H1 (cell line): ENCODE measurements around the gene IL19. TPM values are rescaled to one million over a fixed set of nuclear protein-coding genes. Genes with fewer than 3 reads are reported as not detected.

ENCODE experiments used
- CTCF ChIA-PET: fragments of 300-600 bp; sonication (Branson Sonifier 250); formaldehyde crosslinking; loops from one replicate; lab custom pipeline; 2021; ENCODE audit not compliant: partially characterized antibody; lab: Charles Lee
- POLR2A ChIA-PET: fragments of 300-600 bp; sonication (Branson Sonifier 250); formaldehyde crosslinking; loops from one replicate; lab custom pipeline; 2021; ENCODE audit warnings: inconsistent platforms; ENCODE audit not compliant: partially characterized antibody; lab: Charles Lee
- DNase-seq, 2 experiments: peaks; one replicate each; pipeline versions ENCODE4 v3.0.0 to v3.0.0-alpha.2; 2010 to 2022; ENCODE audit warnings: low spot score in 2 of 2, low read depth in 1 of 2, mixed read lengths in 1 of 2
- FAIRE-seq: peaks from 2 replicates; lab custom pipeline; 2011; peaks lifted over from hg19 to GRCh38; lab: Jason Lieb, UNC
- H2AFZ ChIP-seq: 2 replicates; pipeline ENCODE4 v1.8.1; 2012; ENCODE audit warnings: low read length, inconsistent platforms
- H2AK5ac ChIP-seq: 2 replicates; pipeline ENCODE4 v1.6.1; 2013; ENCODE audit warnings: low read depth, low read length
- H2BK120ac ChIP-seq: replicated peaks from 2 replicates; pipeline ENCODE3; 2013; ENCODE audit warnings: low read depth, low read length, inconsistent platforms
- H2BK12ac ChIP-seq: 2 replicates; pipeline ENCODE4 v1.6.1; 2013; ENCODE audit warnings: low read depth, low read length
- H2BK15ac ChIP-seq: 2 replicates; pipeline ENCODE4 v1.6.1; 2013; ENCODE audit warnings: low read length
- H2BK20ac ChIP-seq: 2 replicates; pipeline ENCODE4 v1.6.1; 2013; ENCODE audit warnings: low read length
- H2BK5ac ChIP-seq: 2 replicates; pipeline ENCODE4 v1.6.1; 2013; ENCODE audit warnings: low read depth, low read length
- H3K14ac ChIP-seq: 2 replicates; pipeline ENCODE4 v1.6.1; 2013; ENCODE audit warnings: inconsistent platforms; ENCODE audit not compliant: insufficient read length
- H3K18ac ChIP-seq: 2 replicates; pipeline ENCODE4 v1.6.1; 2013; ENCODE audit warnings: low read length; ENCODE audit errors: extremely low read depth
- H3K23ac ChIP-seq: 2 replicates; pipeline ENCODE4 v1.6.1; 2013; ENCODE audit warnings: inconsistent platforms; ENCODE audit not compliant: insufficient read length
- H3K23me2 ChIP-seq: 2 replicates; pipeline ENCODE4 v1.6.1; 2013; ENCODE audit warnings: low read depth, low read length
- H3K27ac ChIP-seq: 2 replicates; pipeline ENCODE4 v1.6.1; 2011; ENCODE audit warnings: low read depth, low read length, inconsistent platforms
- H3K27me3 ChIP-seq, 4 experiments: replicated peaks in 1 of 4; 1 replicate in 1 of 4; 2 replicates in 3 of 4; pipeline versions ENCODE4 v1.6.1 to v1.8.1; 2011 to 2013; ENCODE audit warnings: low read length in 3 of 4, mild to moderate bottlenecking in 3 of 4, inconsistent platforms in 2 of 4, mixed read lengths in 2 of 4, moderate library complexity in 1 of 4; ENCODE audit not compliant: control insufficient read depth in 3 of 4, insufficient read depth in 3 of 4; ENCODE audit errors: extremely low read depth in 1 of 4
- H3K36me3 ChIP-seq, 4 experiments: 2 replicates each; pipeline versions ENCODE4 v1.6.1 to v1.8.1; 2011 to 2013; ENCODE audit warnings: mild to moderate bottlenecking in 4 of 4, low read length in 3 of 4, moderate library complexity in 2 of 4, control low read depth in 1 of 4, inconsistent platforms in 1 of 4; ENCODE audit not compliant: insufficient read depth in 4 of 4, control insufficient read depth in 2 of 4
- H3K4ac ChIP-seq: replicated peaks from 2 replicates; pipeline ENCODE3; 2013; ENCODE audit warnings: low read length, low read depth, mixed read lengths, inconsistent platforms; ENCODE audit not compliant: insufficient read length
- H3K4me1 ChIP-seq, 4 experiments: replicated peaks in 1 of 4; 1 replicate in 1 of 4; 2 replicates in 3 of 4; pipeline versions ENCODE4 v1.6.1 to v1.8.1; 2011 to 2013; ENCODE audit warnings: low read length in 3 of 4, inconsistent platforms in 2 of 4, mixed read lengths in 1 of 4; ENCODE audit not compliant: insufficient read depth in 4 of 4, control insufficient read depth in 3 of 4
- H3K4me2 ChIP-seq, 2 experiments: 2 replicates each; pipeline versions ENCODE4 v1.6.1 to v1.8.1; 2011 to 2013; ENCODE audit warnings: low read depth in 2 of 2, low read length in 2 of 2, control low read depth in 1 of 2, inconsistent platforms in 1 of 2, mild to moderate bottlenecking in 1 of 2; ENCODE audit not compliant: insufficient read depth in 1 of 2
- H3K4me3 ChIP-seq, 4 experiments: fragments of 200-600, 300-600 bp in 1 of 4; sonication (generic), shearing (Covaris generic), sonication (Bioruptor Twin) in 1 of 4; 2 replicates each; pipeline versions ENCODE4 v1.5.1 to v1.8.1; 2011 to 2016; ENCODE audit warnings: low read length in 4 of 4, low read depth in 3 of 4, control low read depth in 2 of 4, inconsistent platforms in 2 of 4, mild to moderate bottlenecking in 2 of 4, mixed read lengths in 1 of 4, moderate library complexity in 1 of 4; ENCODE audit not compliant: insufficient read depth in 2 of 4; ENCODE audit errors: extremely low read depth in 1 of 4
- H3K56ac ChIP-seq: replicated peaks from 2 replicates; pipeline ENCODE3; 2013; ENCODE audit warnings: low read depth, mild to moderate bottlenecking, mixed read lengths, low read length, inconsistent platforms; ENCODE audit not compliant: insufficient read length
- H3K79me1 ChIP-seq: 2 replicates; pipeline ENCODE4 v1.6.1; 2013; ENCODE audit warnings: low read depth, low read length, control low read depth
- H3K79me2 ChIP-seq, 2 experiments: 2 replicates each; pipeline versions ENCODE4 v1.6.1 to v1.8.1; 2012 to 2013; ENCODE audit warnings: low read length in 2 of 2, mild to moderate bottlenecking in 2 of 2, inconsistent platforms in 1 of 2; ENCODE audit not compliant: insufficient read depth in 2 of 2, control insufficient read depth in 1 of 2
- H3K9ac ChIP-seq, 4 experiments: replicated peaks in 1 of 4; 1 replicate in 1 of 4; 2 replicates in 3 of 4; pipeline versions ENCODE4 v1.6.1 to v1.8.1; 2011 to 2013; ENCODE audit warnings: low read depth in 3 of 4, low read length in 3 of 4, control low read depth in 2 of 4, mild to moderate bottlenecking in 2 of 4, moderate library complexity in 2 of 4, inconsistent platforms in 1 of 4; ENCODE audit errors: extremely low read depth in 1 of 4
- H3K9me3 ChIP-seq, 2 experiments: 2 replicates each; pipeline versions ENCODE4 v1.6.1 to v1.8.1; 2012 to 2013; ENCODE audit warnings: mild to moderate bottlenecking in 2 of 2, moderate library complexity in 2 of 2, control low read depth in 1 of 2, inconsistent platforms in 1 of 2, low read depth in 1 of 2, low read length in 1 of 2, mixed read lengths in 1 of 2; ENCODE audit not compliant: insufficient read depth in 2 of 2
- H4K20me1 ChIP-seq, 2 experiments: replicated peaks in 1 of 2; 2 replicates each; pipeline versions ENCODE3 to v1.8.1; 2011 to 2013; ENCODE audit warnings: inconsistent platforms in 2 of 2, low read length in 2 of 2, mild to moderate bottlenecking in 1 of 2; ENCODE audit not compliant: insufficient read depth in 2 of 2, control insufficient read depth in 1 of 2
- H4K5ac ChIP-seq: 2 replicates; pipeline ENCODE4 v1.6.1; 2013; ENCODE audit warnings: low read length, low read depth, mixed read lengths, inconsistent platforms; ENCODE audit not compliant: insufficient read length
- H4K8ac ChIP-seq: 2 replicates; pipeline ENCODE4 v1.8.0; 2013; ENCODE audit warnings: mild to moderate bottlenecking, moderate library complexity, low read length, inconsistent platforms; ENCODE audit not compliant: insufficient read depth; ENCODE audit errors: extremely low read depth
- H4K91ac ChIP-seq: replicated peaks from 2 replicates; pipeline ENCODE3; 2013; ENCODE audit warnings: low read length, mixed read lengths, inconsistent platforms; ENCODE audit not compliant: insufficient read length
- CBX5 ChIP-seq: fragments of 300-800, 300-1000 bp; sonication (generic); IDR thresholded peaks from 2 replicates; pipeline ENCODE4 v1.7.1; 2016; ENCODE audit warnings: antibody characterized with exemption, low read length, low read depth
- GTF2F1 ChIP-seq: IDR thresholded peaks from 2 replicates; pipeline ENCODE4 v1.6.1; 2012; ENCODE audit warnings: low read depth, low read length, improper control_type of control experiment, borderline replicate concordance
- SAP30 ChIP-seq: fragments of 300-600 bp; sonication (generic); IDR thresholded peaks from 2 replicates; pipeline ENCODE4 v1.7.1; 2012; ENCODE audit warnings: low read length, moderate library complexity, mild to moderate bottlenecking, inconsistent platforms; ENCODE audit not compliant: insufficient read depth, insufficient replicate concordance
- WGBS, 2 experiments: shearing (Covaris generic) in 1 of 2; methylation state at CpG; one replicate each; pipeline versions ENCODE4 v1.1.6 to v1.1.7; 2013 to 2015; ENCODE audit warnings: low lambda C conversion rate in 2 of 2, mixed read lengths in 2 of 2, inconsistent platforms in 1 of 2, low coverage in 1 of 2, missing lambda C conversion rate in 1 of 2; ENCODE audit not compliant: insufficient replicate concordance in 2 of 2, insufficient coverage in 1 of 2, insufficient read length in 1 of 2; ENCODE audit errors: extremely low coverage in 1 of 2, missing lambda C conversion rate in 1 of 2; 5-methylcytosine and 5-hydroxymethylcytosine counted together
- polyA plus RNA-seq, 7 experiments: library from polyadenylated mRNA; depleted of rRNA in 3 of 7; stranded (reverse) in 5 of 7; unstranded in 2 of 7; fragments of >200 nt in 5 of 7; fragments of 200-250 nt in 2 of 7; gene quantifications; 1 replicate in 5 of 7; 2 replicates in 1 of 7; 4 replicates in 1 of 7; pipeline versions ENCODE4 v1.2.1 to v1.2.3, GENCODE V29; 2011 to 2013; ENCODE audit warnings: missing spikeins in 2 of 7, mixed read lengths in 2 of 7
- total RNA-seq: library from RNA; stranded (reverse); fragmentation: NEBNext Ultra II Directional; extraction: Animal tissue kit (Norgen Biotek cat#: 25700); gene quantifications from 2 replicates; pipeline ENCODE4 v1.2.1, GENCODE V29; 2021

The IL19 gene
- total and polyA plus RNA-seq, 2 of the 8 experiments (the other 6 are each of a cell fraction or from before 2014, with no cell fraction given): not detected

DNA sequence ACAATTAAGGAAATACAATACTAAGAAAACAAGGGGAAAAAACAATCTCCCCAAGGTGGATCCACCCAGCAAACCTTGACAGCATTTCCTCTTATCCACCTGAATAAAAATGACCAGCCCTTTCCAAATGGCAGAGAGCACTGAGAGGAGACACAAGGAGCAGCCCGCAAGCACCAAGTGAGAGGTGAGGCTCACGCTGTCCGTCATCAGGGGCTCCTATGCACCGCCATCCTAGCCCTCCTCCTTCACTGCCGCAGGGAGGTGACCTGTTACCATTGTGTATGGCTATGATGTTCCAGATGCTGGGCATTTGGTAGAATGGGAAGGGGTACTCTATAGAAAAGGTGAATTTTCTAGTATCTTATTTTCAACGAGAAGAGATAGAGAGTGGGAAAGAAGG, 63.6 kb downstream of the IL19 start:
- Histone ChIP-seq H3K9ac (no peak overlapping the region), H4K8ac (no peak overlapping the region), H3K4me2 (no peak overlapping the region), H2BK20ac (no peak overlapping the region), H4K5ac (no peak overlapping the region), H3K56ac (no peak overlapping the region), H2AFZ (no peak overlapping the region), H3K23ac (no peak overlapping the region), H3K79me1 (no peaks in the 10 kb centered on the region), H3K4me1 (no peaks in the 10 kb centered on the region), H4K91ac (no peak overlapping the region), H4K20me1 (peaks cover 0 to 2% of the 10 kb centered on the region in 2 experiments), H3K79me2 (no peaks in the 10 kb centered on the region), H3K27me3 (no peaks in the 10 kb centered on the region), H3K23me2 (no peaks in the 10 kb centered on the region), H3K14ac (no peak overlapping the region), H3K4me3 (no peak overlapping the region), H3K4ac (no peak overlapping the region), H2AK5ac (no peak overlapping the region), H2BK15ac (no peak overlapping the region), H3K36me3 (no peaks in the 10 kb centered on the region), H2BK12ac (no peak overlapping the region), H2BK5ac (no peak overlapping the region), H3K9me3 (no peaks in the 10 kb centered on the region), H2BK120ac (no peak overlapping the region), H3K18ac (no peak overlapping the region), H3K27ac (no peak overlapping the region)
- FAIRE-seq (no peak), DNase-seq (no peak)
- WGBS, 2 experiments: 89% methylated on average over 6 of the region's 6 CpGs; no CpG with 5 or more reads in 1 of the 2 experiments
- ChIA-PET POLR2A (no interaction called here), CTCF (interaction anchor here (1.0 to 5.6 kb wide), 10 partner anchors 9 to 203 kb away, joined by 3 to 29 read pairs (median 4); no protein-coding TSS in a partner anchor)
- no peak for TF ChIP-seq GTF2F1
- no peak for TF ChIP-seq SAP30
- no peak for TF ChIP-seq CBX5
